Activated effector memory CD4-positive, alpha-beta T cell treated with anti-CD3 and anti-CD28 coated beads, Interleukin-2, amount 50 U/mL, for 16 hours (primary cell): Measurements from ENCODE around the gene SMCO2.

Experiments used
- DNase-seq: peaks from one replicate; pipeline ENCODE4 v3.0.0-alpha.2; 2020

SMCO2 gene

GRCh38 chr12:27455589-27455988, 9.1 kb downstream of the SMCO2 start:
- no peak for DNase-seq

GRCh38 chr12:27456618-27457017, 10.1 kb downstream of the SMCO2 start:
- no peak for DNase-seq

GRCh38 chr12:27460471-27460978, 14.0 kb downstream of the SMCO2 start:
- DNase-seq, result no peak

GRCh38 chr12:27462151-27462694, 15.7 kb downstream of the SMCO2 start:
- DNase-seq, result no peak

- no peak for DNase-seq
Measured at GRCh38 chr12:27462851-27463250, 16.3 kb downstream of the SMCO2 start.

GRCh38 chr12:27463511-27464219, 17.1 kb downstream of the SMCO2 start:
- DNase-seq, result no peak

- no peak for DNase-seq
Measured at GRCh38 chr12:27464220-27464554, 17.7 kb downstream of the SMCO2 start.

GRCh38 chr12:27467641-27468040, 21.1 kb downstream of the SMCO2 start:
- no peak for DNase-seq

GRCh38 chr12:27468241-27468640, 21.7 kb downstream of the SMCO2 start:
- no peak for DNase-seq

- no peak for DNase-seq
Measured at GRCh38 chr12:27469176-27469736, 22.7 kb downstream of the SMCO2 start.

GRCh38 chr12:27472604-27473003, 26.1 kb downstream of the SMCO2 start:
- no peak for DNase-seq

GRCh38 chr12:27474344-27474743, 27.8 kb downstream of the SMCO2 start:
- DNase-seq, result no peak

- DNase-seq, result no peak
Measured at GRCh38 chr12:27477049-27477448, 30.5 kb downstream of the SMCO2 start.

GRCh38 chr12:27478949-27479348, 32.4 kb downstream of the SMCO2 start:
- DNase-seq, result no peak

GRCh38 chr12:27480016-27480415, 33.5 kb downstream of the SMCO2 start:
- no peak for DNase-seq

- DNase-seq, result no peak
Measured at GRCh38 chr12:27486961-27487360, 40.4 kb downstream of the SMCO2 start.

- DNase-seq, result no peak
Measured at GRCh38 chr12:27488479-27488878, 41.9 kb downstream of the SMCO2 start.

GRCh38 chr12:27491226-27491625, 44.7 kb downstream of the SMCO2 start:
- no peak for DNase-seq

- DNase-seq, result no peak
Measured at GRCh38 chr12:27493260-27493940, 46.9 kb downstream of the SMCO2 start.

- no peak for DNase-seq
Measured at GRCh38 chr12:27497446-27497845, 50.9 kb downstream of the SMCO2 start.

- DNase-seq, result no peak
Measured at GRCh38 chr12:27498149-27498548, 51.6 kb downstream of the SMCO2 start.

GRCh38 chr12:27498761-27499160, 52.2 kb downstream of the SMCO2 start:
- DNase-seq, result no peak

GRCh38 chr12:27499377-27499776, 52.8 kb downstream of the SMCO2 start:
- DNase-seq, result no peak

GRCh38 chr12:27500546-27500945, 54.0 kb downstream of the SMCO2 start:
- DNase-seq, result no peak
